HepG2 (cell line): ENCODE results near the gene SMYD2. TPM values are rescaled to one million over a fixed set of nuclear protein-coding genes. Genes with fewer than 3 reads are reported as not detected.

ENCODE experiments used
- ARID2 ChIP-seq: sonication (generic); formaldehyde crosslinking; IDR thresholded peaks from 2 replicates; pipeline ENCODE4 v1.8.1; 2022; ENCODE audit warnings: mild to moderate bottlenecking, missing genetic modification reagents, borderline replicate concordance
- CHD2 ChIP-seq: IDR thresholded peaks from 2 replicates; pipeline ENCODE4 v1.6.1; 2011; ENCODE audit warnings: low read depth, low read length, improper control_type of control experiment
- CHD4 ChIP-seq: fragments of 200-600 bp; sonication (generic); IDR thresholded peaks from 2 replicates; pipeline ENCODE4 v1.7.0; 2017; ENCODE audit warnings: mild to moderate bottlenecking, low read length, borderline replicate concordance
- FOSL1 ChIP-seq: sonication (generic); formaldehyde crosslinking; IDR thresholded peaks from 2 replicates; pipeline ENCODE4 v1.9.0; 2021; ENCODE audit warnings: missing genetic modification reagents, borderline replicate concordance
- HNRNPLL ChIP-seq: fragments of 200-400 bp; formaldehyde crosslinking; IDR thresholded peaks from 2 replicates; pipeline ENCODE4 v1.6.1; 2017; ENCODE audit warnings: mild to moderate bottlenecking, low read depth, low read length; ENCODE audit not compliant: poor library complexity, severe bottlenecking
- IKZF1 ChIP-seq: fragments of 450-650 bp; IDR thresholded peaks from 2 replicates; pipeline ENCODE4 v1.7.1; 2016
- PHF20 ChIP-seq: sonication (generic); formaldehyde crosslinking; IDR thresholded peaks from 2 replicates; pipeline ENCODE4 v1.5.0; 2020; ENCODE audit warnings: mild to moderate bottlenecking, missing genetic modification reagents
- ZFP82 ChIP-seq: sonication (generic); formaldehyde crosslinking; IDR thresholded peaks from 2 replicates; pipeline ENCODE4 v1.5.1; 2020; ENCODE audit warnings: mild to moderate bottlenecking, missing genetic modification reagents, borderline replicate concordance
- ZNF354B ChIP-seq: sonication (generic); formaldehyde crosslinking; IDR thresholded peaks from 2 replicates; pipeline ENCODE4 v1.8.0; 2022; ENCODE audit warnings: mild to moderate bottlenecking, missing genetic modification reagents
- ZNF570 ChIP-seq: sonication (generic); formaldehyde crosslinking; IDR thresholded peaks from 2 replicates; pipeline ENCODE4 v1.4.0; 2020; ENCODE audit warnings: mild to moderate bottlenecking, missing genetic modification reagents, borderline replicate concordance
- ZNF646 ChIP-seq: sonication (generic); formaldehyde crosslinking; IDR thresholded peaks from 2 replicates; pipeline ENCODE4 v1.9.0; 2021; ENCODE audit warnings: mild to moderate bottlenecking, missing genetic modification reagents
- ZSCAN9 ChIP-seq: IDR thresholded peaks from 2 replicates; pipeline ENCODE4 v1.6.1; 2016; ENCODE audit warnings: borderline replicate concordance
- polyA plus RNA-seq, 8 experiments: library from polyadenylated mRNA; depleted of rRNA in 3 of 8; stranded (reverse) in 7 of 8; unstranded in 1 of 8; fragments of >200 nt; fragmentation: Illumina TruSeq in 4 of 8; extraction: Trizol in 4 of 8; gene quantifications; 2 replicates each; pipeline versions ENCODE4 v1.2.1 to v1.2.3, GENCODE V29; 2011 to 2016; ENCODE audit warnings: low read depth in 4 of 8, missing spikeins in 1 of 8, mixed read lengths in 1 of 8; ENCODE audit not compliant: insufficient read depth in 1 of 8
- total RNA-seq, 5 experiments: library from RNA; depleted of rRNA; stranded (reverse); fragments of >200 nt; fragmentation: Illumina TruSeq; extraction: Trizol; gene quantifications; 2 replicates each; pipeline ENCODE4 v1.2.3, GENCODE V29; 2016; ENCODE audit warnings: low read depth in 1 of 5
- TF ChIP-seq, protein P1 (sequence below), 2 experiments: sonication (generic) in 1 of 2; formaldehyde crosslinking in 1 of 2; IDR thresholded peaks; 2 replicates each; pipeline versions ENCODE4 v1.4.0 to v1.6.1; 2016 to 2020; ENCODE audit warnings: borderline replicate concordance in 1 of 2, low read depth in 1 of 2, mild to moderate bottlenecking in 1 of 2, missing genetic modification reagents in 1 of 2
- TF ChIP-seq, protein P2 (sequence below): sonication (generic); formaldehyde crosslinking; IDR thresholded peaks from 2 replicates; pipeline ENCODE4 v1.4.0; 2020; ENCODE audit warnings: missing genetic modification reagents
- TF ChIP-seq, protein P3 (sequence below): sonication (generic); formaldehyde crosslinking; IDR thresholded peaks from 2 replicates; pipeline ENCODE4 v1.4.0; 2020; ENCODE audit warnings: missing genetic modification reagents

Gene SMYD2
- total and polyA plus RNA-seq, 2 of the 13 experiments (the other 11 are each of a cell fraction or from before 2014, with no cell fraction given): 72.7 to 139 TPM

DNA sequence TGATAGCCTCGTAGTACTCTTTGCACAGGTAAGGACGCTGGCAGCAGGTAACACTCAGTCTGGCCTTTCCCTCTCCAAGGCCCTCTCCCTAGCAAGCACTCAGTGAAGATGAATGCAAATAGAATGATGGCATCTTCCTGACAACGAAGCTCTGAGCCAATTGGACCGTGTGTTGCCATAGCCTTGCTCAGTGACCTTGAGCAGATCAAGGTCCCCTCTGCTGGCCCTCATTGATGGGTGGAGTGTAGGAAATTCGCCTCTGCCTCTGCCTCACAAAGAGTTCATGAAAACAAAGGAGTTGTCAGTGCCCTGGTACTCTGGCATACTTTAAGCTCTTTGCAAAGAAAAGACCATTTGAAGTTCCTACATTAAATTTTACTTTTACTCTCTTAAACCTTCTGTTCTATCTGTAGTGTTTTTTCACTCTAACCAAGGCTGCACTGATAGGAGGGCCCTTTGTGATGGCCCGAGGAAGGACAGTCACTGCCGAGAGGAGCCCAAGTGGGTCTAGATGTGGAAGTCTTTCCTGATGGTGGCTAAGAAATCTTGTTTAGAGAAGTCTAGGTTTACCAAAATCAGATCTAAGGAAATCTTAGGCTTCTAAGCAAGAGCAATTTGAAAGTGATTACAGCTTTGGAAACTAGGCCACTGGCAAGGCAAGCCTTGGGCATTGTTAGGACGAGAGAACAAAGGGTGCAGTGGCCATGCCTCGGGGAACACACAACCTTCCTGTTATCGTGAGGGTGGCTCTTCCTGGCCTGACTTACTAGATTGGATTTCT lies 38.2 kb downstream of the SMYD2 start (continued):
- TF ChIP-seq, protein P1, sequence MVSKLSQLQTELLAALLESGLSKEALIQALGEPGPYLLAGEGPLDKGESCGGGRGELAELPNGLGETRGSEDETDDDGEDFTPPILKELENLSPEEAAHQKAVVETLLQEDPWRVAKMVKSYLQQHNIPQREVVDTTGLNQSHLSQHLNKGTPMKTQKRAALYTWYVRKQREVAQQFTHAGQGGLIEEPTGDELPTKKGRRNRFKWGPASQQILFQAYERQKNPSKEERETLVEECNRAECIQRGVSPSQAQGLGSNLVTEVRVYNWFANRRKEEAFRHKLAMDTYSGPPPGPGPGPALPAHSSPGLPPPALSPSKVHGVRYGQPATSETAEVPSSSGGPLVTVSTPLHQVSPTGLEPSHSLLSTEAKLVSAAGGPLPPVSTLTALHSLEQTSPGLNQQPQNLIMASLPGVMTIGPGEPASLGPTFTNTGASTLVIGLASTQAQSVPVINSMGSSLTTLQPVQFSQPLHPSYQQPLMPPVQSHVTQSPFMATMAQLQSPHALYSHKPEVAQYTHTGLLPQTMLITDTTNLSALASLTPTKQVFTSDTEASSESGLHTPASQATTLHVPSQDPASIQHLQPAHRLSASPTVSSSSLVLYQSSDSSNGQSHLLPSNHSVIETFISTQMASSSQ (IDR thresholded peaks at IDR 0.05; ENCODE audit: low read depth): no peak
- TF ChIP-seq, protein P1 (CRISPR knock-in tag; IDR thresholded peaks at IDR 0.05; ENCODE audit: borderline replicate concordance): no peak
- no peak for TF ChIP-seq IKZF1
- TF ChIP-seq HNRNPLL: no peak
- no peak for TF ChIP-seq PHF20 (CRISPR knock-in tag)
- TF ChIP-seq, protein P2, sequence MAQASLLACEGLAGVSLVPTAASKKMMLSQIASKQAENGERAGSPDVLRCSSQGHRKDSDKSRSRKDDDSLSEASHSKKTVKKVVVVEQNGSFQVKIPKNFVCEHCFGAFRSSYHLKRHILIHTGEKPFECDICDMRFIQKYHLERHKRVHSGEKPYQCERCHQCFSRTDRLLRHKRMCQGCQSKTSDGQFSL: no peak
- no peak for TF ChIP-seq CHD4
- no peak for TF ChIP-seq FOSL1 (CRISPR knock-in tag)
- TF ChIP-seq ZNF354B: no peak
- no peak for TF ChIP-seq ZSCAN9 (CRISPR knock-in tag)
- no peak for TF ChIP-seq ZFP82 (CRISPR knock-in tag)
- no peak for TF ChIP-seq ARID2
- TF ChIP-seq, protein P3, sequence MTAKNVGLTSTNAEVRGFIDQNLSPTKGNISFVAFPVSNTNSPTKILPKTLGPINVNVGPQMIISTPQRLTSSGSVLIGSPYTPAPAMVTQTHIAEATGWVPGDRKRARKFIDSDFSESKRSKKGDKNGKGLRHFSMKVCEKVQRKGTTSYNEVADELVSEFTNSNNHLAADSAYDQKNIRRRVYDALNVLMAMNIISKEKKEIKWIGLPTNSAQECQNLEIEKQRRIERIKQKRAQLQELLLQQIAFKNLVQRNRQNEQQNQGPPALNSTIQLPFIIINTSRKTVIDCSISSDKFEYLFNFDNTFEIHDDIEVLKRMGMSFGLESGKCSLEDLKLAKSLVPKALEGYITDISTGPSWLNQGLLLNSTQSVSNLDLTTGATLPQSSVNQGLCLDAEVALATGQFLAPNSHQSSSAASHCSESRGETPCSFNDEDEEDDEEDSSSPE (CRISPR knock-in tag): no peak
- TF ChIP-seq ZNF570 (CRISPR knock-in tag): no peak
- no peak for TF ChIP-seq CHD2
- TF ChIP-seq ZNF646 (CRISPR knock-in tag): no peak
